ENCODE measurements around the gene MROH2A. TPM values are rescaled to one million over a fixed set of nuclear protein-coding genes. Genes with fewer than 3 reads are reported as not detected.

Gene MROH2A
- polyA plus RNA-seq, 3 donors = not detected

DNA sequence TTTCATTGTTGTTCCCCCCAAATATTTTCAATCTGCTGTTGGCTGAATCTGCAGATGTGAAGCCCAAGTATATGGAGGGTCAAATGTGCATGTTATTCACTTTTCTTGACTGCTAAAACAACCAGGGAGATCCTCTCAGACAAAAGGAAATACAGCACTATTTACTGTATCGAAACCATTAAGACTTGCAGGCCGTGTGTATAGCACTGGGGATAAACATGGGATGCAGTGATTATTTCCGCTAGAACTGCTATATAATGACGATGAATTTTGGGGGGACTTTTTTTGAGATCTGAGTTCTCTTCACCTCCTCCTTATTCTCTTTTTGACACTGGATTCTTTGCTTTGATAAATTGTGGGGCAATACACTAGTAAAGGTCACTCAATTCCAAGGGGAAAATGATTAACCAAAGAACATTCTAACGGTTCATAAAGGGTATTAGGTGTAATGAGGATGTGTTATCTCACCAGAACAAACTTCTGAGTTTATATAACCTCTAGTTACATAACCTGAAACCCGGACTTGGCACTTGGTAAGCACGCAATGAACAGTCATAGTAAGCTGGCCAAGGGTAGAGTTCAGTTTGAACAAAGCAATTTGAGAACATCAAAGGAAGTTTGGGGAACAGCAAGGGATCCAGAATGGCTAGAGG lies 21.6 kb upstream of the MROH2A start:
- Histone ChIP-seq H3K27ac (ENCODE audit: low read depth in 1 of 2, low read length in 2 of 2) (no peak overlapping the region), H3K36me3 (replicated peaks in 1 of 2; ENCODE audit: control insufficient read depth in 1 of 2, insufficient read depth in 2 of 2, low read length in 2 of 2) (no peaks in the 10 kb centered on the region), H3K79me2 (ENCODE audit: insufficient read depth, low read length) (no peaks in the 10 kb centered on the region), H3K4me3 (replicated peaks in 1 of 3; ENCODE audit: low read depth in 2 of 3, low read length in 3 of 3) (no peak overlapping the region), H2AFZ (ENCODE audit: insufficient read depth, low read depth, low read length, poor library complexity, severe bottlenecking) (no peak overlapping the region), H3K4me2 (replicated peaks; ENCODE audit: extremely low read depth, low read length, poor library complexity, severe bottlenecking) (no peak overlapping the region), H3K9ac (ENCODE audit: insufficient read depth, low read length, poor library complexity, severe bottlenecking) (no peak overlapping the region), H4K20me1 (ENCODE audit: insufficient read depth, low read length) (no peaks in the 10 kb centered on the region), H3K4me1 (ENCODE audit: control insufficient read depth in 1 of 2, insufficient read depth in 2 of 2, low read length in 2 of 2) (no peaks in the 10 kb centered on the region), H3K27me3 (ENCODE audit: control insufficient read depth in 2 of 2, insufficient read depth in 2 of 2, low read length in 2 of 2) (no peaks in the 10 kb centered on the region), H3K9me3 (replicated peaks in 1 of 2; ENCODE audit: control insufficient read depth in 1 of 2, insufficient read depth in 1 of 2, low read length in 2 of 2) (peaks cover 0 to 4% of the 10 kb centered on the region in 2 donors)
- H3K36me3 Mint-ChIP-seq = no peaks in the 10 kb centered on the region
- H3K9me3 Mint-ChIP-seq = peaks cover 1 to 13% (median 5%) of the 10 kb centered on the region in 7 donors
- H3K27me3 Mint-ChIP-seq (ENCODE audit: low read depth in 3 of 3) = peaks cover 0 to 2% (median 1%) of the 10 kb centered on the region in 3 donors
- 90% methylated on average over 2 of the region's 7 CpGs for WGBS (ENCODE audit: insufficient coverage)
- intact Hi-C loops (cut with micrococcal nuclease) = no loop called here
- no peak for DNase-seq
- no peak overlapping the region for H3K27ac Mint-ChIP-seq
- TF ChIP-seq, protein P1, sequence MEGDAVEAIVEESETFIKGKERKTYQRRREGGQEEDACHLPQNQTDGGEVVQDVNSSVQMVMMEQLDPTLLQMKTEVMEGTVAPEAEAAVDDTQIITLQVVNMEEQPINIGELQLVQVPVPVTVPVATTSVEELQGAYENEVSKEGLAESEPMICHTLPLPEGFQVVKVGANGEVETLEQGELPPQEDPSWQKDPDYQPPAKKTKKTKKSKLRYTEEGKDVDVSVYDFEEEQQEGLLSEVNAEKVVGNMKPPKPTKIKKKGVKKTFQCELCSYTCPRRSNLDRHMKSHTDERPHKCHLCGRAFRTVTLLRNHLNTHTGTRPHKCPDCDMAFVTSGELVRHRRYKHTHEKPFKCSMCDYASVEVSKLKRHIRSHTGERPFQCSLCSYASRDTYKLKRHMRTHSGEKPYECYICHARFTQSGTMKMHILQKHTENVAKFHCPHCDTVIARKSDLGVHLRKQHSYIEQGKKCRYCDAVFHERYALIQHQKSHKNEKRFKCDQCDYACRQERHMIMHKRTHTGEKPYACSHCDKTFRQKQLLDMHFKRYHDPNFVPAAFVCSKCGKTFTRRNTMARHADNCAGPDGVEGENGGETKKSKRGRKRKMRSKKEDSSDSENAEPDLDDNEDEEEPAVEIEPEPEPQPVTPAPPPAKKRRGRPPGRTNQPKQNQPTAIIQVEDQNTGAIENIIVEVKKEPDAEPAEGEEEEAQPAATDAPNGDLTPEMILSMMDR (IDR thresholded peaks at IDR 0.05) = no peak
- no peak overlapping the region for H3K4me3 Mint-ChIP-seq
- no peaks in the 10 kb centered on the region for H3K4me1 Mint-ChIP-seq

DNA sequence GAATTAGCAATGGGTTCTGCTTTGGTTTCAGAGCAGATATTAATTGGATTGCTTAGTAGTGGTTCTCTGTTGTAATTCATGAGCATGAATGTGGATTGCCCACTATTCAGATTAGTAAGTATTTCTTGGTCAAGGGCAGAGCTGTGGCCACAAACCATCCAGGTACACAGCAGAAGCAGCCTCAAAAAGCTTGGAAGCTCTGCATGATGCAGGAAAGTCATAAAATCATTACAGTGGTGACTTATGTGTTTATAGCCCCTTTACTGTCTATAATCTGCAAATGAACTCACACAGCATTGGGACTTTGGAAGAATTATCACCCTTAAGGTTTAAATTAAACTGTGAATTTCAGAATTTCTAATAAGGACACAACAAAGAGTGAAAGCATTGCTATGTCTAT lies 20.0 kb upstream of the MROH2A start:
- H3K79me2 ChIP-seq (ENCODE audit: insufficient read depth, low read length) = no peaks in the 10 kb centered on the region
- Mint-ChIP-seq H3K4me3 (no peak overlapping the region), H3K9me3 (peaks cover 0 to 7% (median 4%) of the 10 kb centered on the region in 7 donors), H3K27me3 (ENCODE audit: low read depth in 3 of 3) (peaks cover 0 to 2% (median 0%) of the 10 kb centered on the region in 3 donors), H3K27ac (no peak overlapping the region), H3K36me3 (no peaks in the 10 kb centered on the region), H3K4me1 (no peaks in the 10 kb centered on the region)
- no peak for DNase-seq
- intact Hi-C loops (cut with micrococcal nuclease) = no loop called here
- H3K27me3 ChIP-seq (ENCODE audit: control insufficient read depth in 2 of 2, insufficient read depth in 2 of 2, low read length in 2 of 2) = no peaks in the 10 kb centered on the region
- H4K20me1 ChIP-seq (ENCODE audit: insufficient read depth, low read length) = no peaks in the 10 kb centered on the region
- H3K27ac ChIP-seq (ENCODE audit: low read depth in 1 of 2, low read length in 2 of 2) = no peak overlapping the region
- H3K4me1 ChIP-seq (ENCODE audit: control insufficient read depth in 1 of 2, insufficient read depth in 2 of 2, low read length in 2 of 2) = no peaks in the 10 kb centered on the region
- peaks cover 0 to 4% of the 10 kb centered on the region in 2 donors for H3K9me3 ChIP-seq (replicated peaks in 1 of 2; ENCODE audit: control insufficient read depth in 1 of 2, insufficient read depth in 1 of 2, low read length in 2 of 2)
- H3K4me3 ChIP-seq (replicated peaks in 1 of 3; ENCODE audit: low read depth in 2 of 3, low read length in 3 of 3) = no peak overlapping the region
- TF ChIP-seq, protein P1 (IDR thresholded peaks at IDR 0.05) = no peak
- H2AFZ ChIP-seq (ENCODE audit: insufficient read depth, low read depth, low read length, poor library complexity, severe bottlenecking) = no peak overlapping the region
- H3K36me3 ChIP-seq (replicated peaks in 1 of 2; ENCODE audit: control insufficient read depth in 1 of 2, insufficient read depth in 2 of 2, low read length in 2 of 2) = no peaks in the 10 kb centered on the region
- H3K9ac ChIP-seq (ENCODE audit: insufficient read depth, low read length, poor library complexity, severe bottlenecking) = no peak overlapping the region
- no peak overlapping the region for H3K4me2 ChIP-seq (replicated peaks; ENCODE audit: extremely low read depth, low read length, poor library complexity, severe bottlenecking)
